ENCODE results near the gene RBMS3.
"Not testable (repeated sequence)": the region's sequence is repeated elsewhere in the genome, so short reads cannot be mapped to it uniquely, and the experiment has no call there.

RBMS3 gene

GRCh38 chr3:29773481-29773880 lies 492.6 kb downstream of the RBMS3 start:
- no peak for DNase-seq (ENCODE audit: low read depth in 2 of 2)

GRCh38 chr3:29775340-29775739 lies 494.5 kb downstream of the RBMS3 start:
- DNase-seq (ENCODE audit: low read depth in 2 of 2): no peak

GRCh38 chr3:29777869-29778268 lies 497.0 kb downstream of the RBMS3 start:
- DNase-seq (ENCODE audit: low read depth in 2 of 2): no peak

GRCh38 chr3:29789686-29790085 lies 508.8 kb downstream of the RBMS3 start:
- DNase-seq (ENCODE audit: low read depth in 2 of 2): no peak

- DNase-seq (ENCODE audit: low read depth in 2 of 2): no peak
These were observed 515.9 kb downstream of the RBMS3 start for GRCh38 chr3:29796808-29797207.

- no peak for DNase-seq (ENCODE audit: low read depth in 2 of 2)
These were observed 521.2 kb downstream of the RBMS3 start for GRCh38 chr3:29802057-29802456.

- no peak for DNase-seq (ENCODE audit: low read depth in 2 of 2)
These were observed 523.2 kb downstream of the RBMS3 start for GRCh38 chr3:29804044-29804443.

GRCh38 chr3:29805757-29806156 lies 524.9 kb downstream of the RBMS3 start:
- no peak for DNase-seq (ENCODE audit: low read depth in 2 of 2)

GRCh38 chr3:29808324-29808723 lies 527.5 kb downstream of the RBMS3 start:
- DNase-seq (ENCODE audit: low read depth in 2 of 2): not testable (repeated sequence)

- DNase-seq (ENCODE audit: low read depth in 2 of 2): no peak
These were observed 541.2 kb downstream of the RBMS3 start for GRCh38 chr3:29822071-29822470.

- DNase-seq (ENCODE audit: low read depth in 2 of 2): no peak
These were observed 542.4 kb downstream of the RBMS3 start for GRCh38 chr3:29823233-29823632.

- no peak for DNase-seq (ENCODE audit: low read depth in 2 of 2)
These were observed 545.8 kb downstream of the RBMS3 start for GRCh38 chr3:29826712-29827111.

GRCh38 chr3:29827756-29828155 lies 546.9 kb downstream of the RBMS3 start:
- no peak for DNase-seq (ENCODE audit: low read depth in 2 of 2)

- DNase-seq (ENCODE audit: low read depth in 2 of 2): no peak
These were observed 548.5 kb downstream of the RBMS3 start for GRCh38 chr3:29829340-29829739.

- no peak for DNase-seq (ENCODE audit: low read depth in 2 of 2)
These were observed 569.8 kb downstream of the RBMS3 start for GRCh38 chr3:29850641-29851040.

GRCh38 chr3:29852767-29853166 lies 571.9 kb downstream of the RBMS3 start:
- no peak for DNase-seq (ENCODE audit: low read depth in 2 of 2)

GRCh38 chr3:29853841-29854397 lies 573.0 kb downstream of the RBMS3 start:
- DNase-seq (ENCODE audit: low read depth in 2 of 2): no peak

GRCh38 chr3:29854821-29855220 lies 574.0 kb downstream of the RBMS3 start:
- no peak for DNase-seq (ENCODE audit: low read depth in 2 of 2)

GRCh38 chr3:29859726-29860270 lies 578.9 kb downstream of the RBMS3 start:
- DNase-seq (ENCODE audit: low read depth in 2 of 2): no peak

GRCh38 chr3:29864809-29865208 lies 583.9 kb downstream of the RBMS3 start:
- DNase-seq (ENCODE audit: low read depth in 2 of 2): no peak

- DNase-seq (ENCODE audit: low read depth in 2 of 2): no peak
These were observed 587.8 kb downstream of the RBMS3 start for GRCh38 chr3:29868543-29869101.

- DNase-seq (ENCODE audit: low read depth in 2 of 2): no peak
These were observed 589.3 kb downstream of the RBMS3 start for GRCh38 chr3:29870136-29870535.

GRCh38 chr3:29871087-29871486 lies 590.2 kb downstream of the RBMS3 start:
- DNase-seq (ENCODE audit: low read depth in 2 of 2): no peak

GRCh38 chr3:29880809-29881208 lies 599.9 kb downstream of the RBMS3 start:
- no peak for DNase-seq (ENCODE audit: low read depth in 2 of 2)

Measured in stimulated activated CD4-positive, alpha-beta T cell treated with anti-CD3 and anti-CD28 coated beads, Interleukin-12 subunit alpha, Interleukin-12 subunit beta, amount 100 ng/mL, for 24 hours (primary cell).